MM.1S (cell line): Measurements from ENCODE around the gene SMOC1.

Experiments
- DNase-seq: peaks from one replicate; pipeline ENCODE4 v3.0.0-alpha.2; 2015
- H2AFZ ChIP-seq: fragments of 300-600 bp; sonication (generic); 2 replicates; pipeline ENCODE4 v1.6.0; 2016; ENCODE audit warnings: antibody characterized with exemption, low read length
- H3F3A ChIP-seq: fragments of 300-600 bp; sonication (generic); 2 replicates; pipeline ENCODE4 v1.6.1; 2016; ENCODE audit warnings: mild to moderate bottlenecking, antibody characterized with exemption, low read length, moderate library complexity, mixed read lengths; ENCODE audit not compliant: insufficient read depth
- H3K27ac ChIP-seq: fragments of 300-600 bp; sonication (generic); 2 replicates; pipeline ENCODE4 v1.5.1; 2016; ENCODE audit warnings: mild to moderate bottlenecking, low read length
- H3K27me3 ChIP-seq: fragments of 300-600 bp; sonication (generic); replicated peaks from 2 replicates; pipeline ENCODE4 v1.6.0; 2016; ENCODE audit warnings: low read length; ENCODE audit not compliant: insufficient read depth
- H3K36me3 ChIP-seq: fragments of 300-600 bp; sonication (generic); replicated peaks from 2 replicates; pipeline ENCODE4 v1.6.1; 2016; ENCODE audit warnings: mild to moderate bottlenecking, low read length, mixed read lengths; ENCODE audit not compliant: insufficient read depth
- H3K4me1 ChIP-seq: fragments of 300-600 bp; sonication (generic); 2 replicates; pipeline ENCODE4 v1.6.1; 2016; ENCODE audit warnings: low read length, mixed read lengths
- H3K4me2 ChIP-seq: fragments of 300-600 bp; sonication (generic); 2 replicates; pipeline ENCODE4 v1.6.0; 2016; ENCODE audit warnings: low read depth, low read length
- H3K4me3 ChIP-seq: fragments of 300-600 bp; sonication (generic); 2 replicates; pipeline ENCODE4 v1.5.1; 2016; ENCODE audit warnings: low read length, mixed read lengths
- H3K79me2 ChIP-seq: fragments of 300-600 bp; sonication (generic); 2 replicates; pipeline ENCODE4 v1.6.1; 2016; ENCODE audit warnings: mixed run types, low read length, mixed read lengths
- H3K9ac ChIP-seq: fragments of 300-600 bp; sonication (generic); 2 replicates; pipeline ENCODE4 v1.6.1; 2016; ENCODE audit warnings: low read length, mixed read lengths
- H3K9me2 ChIP-seq: fragments of 300-600 bp; sonication (generic); replicated peaks from 2 replicates; pipeline ENCODE4 v1.6.1; 2016; ENCODE audit warnings: mild to moderate bottlenecking, low read length, mixed read lengths; ENCODE audit not compliant: insufficient read depth
- H3K9me3 ChIP-seq: fragments of 300-600 bp; sonication (generic); replicated peaks from 2 replicates; pipeline ENCODE4 v1.6.1; 2016; ENCODE audit warnings: mild to moderate bottlenecking, low read length, mixed read lengths; ENCODE audit not compliant: insufficient read depth
- H4K20me1 ChIP-seq: fragments of 300-600 bp; sonication (generic); 2 replicates; pipeline ENCODE4 v1.6.1; 2016; ENCODE audit warnings: mild to moderate bottlenecking, low read length, moderate library complexity, mixed read lengths; ENCODE audit not compliant: insufficient read depth
- EZH2 ChIP-seq: fragments of 300-600 bp; sonication (generic); optimal IDR thresholded peaks from 2 replicates; pipeline ENCODE3; 2017; ENCODE audit warnings: low read depth, mild to moderate bottlenecking, antibody characterized with exemption, low read length, mixed read lengths
- EZH2phosphoT487 ChIP-seq: fragments of 300-600 bp; sonication (generic); IDR thresholded peaks from 2 replicates; pipeline ENCODE4 v1.6.1; 2018; ENCODE audit warnings: antibody characterized with exemption, low read length
- TF ChIP-seq, protein P1 (sequence below): fragments of 300-600 bp; sonication (generic); IDR thresholded peaks from 2 replicates; pipeline ENCODE4 v1.5.1; 2016; ENCODE audit warnings: antibody characterized with exemption, low read length, mixed read lengths

The SMOC1 gene

DNA sequence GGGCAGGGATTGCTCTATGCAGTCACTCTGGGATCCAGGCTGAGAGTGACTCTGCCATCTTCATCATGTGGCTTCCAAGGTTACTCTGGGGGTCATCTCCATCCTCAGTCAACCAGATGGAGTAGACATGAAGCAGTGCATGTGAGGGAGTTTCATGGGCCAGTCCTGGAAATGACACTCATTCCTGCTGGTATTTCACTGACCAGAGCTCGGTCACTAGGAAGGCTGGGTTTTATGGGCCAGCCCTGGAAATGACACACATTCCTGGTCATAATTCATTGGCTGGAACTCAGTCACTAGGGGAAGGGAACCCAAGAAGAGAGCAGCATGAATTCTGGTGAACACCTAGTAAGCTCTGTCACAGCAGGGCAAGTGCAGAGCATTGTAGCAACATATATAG is 144.7 kb downstream of the SMOC1 start:
- Histone ChIP-seq H3K27ac (no peak overlapping the region), H3K4me1 (peaks cover 8% of the 10 kb centered on the region), H3K4me3 (no peak overlapping the region), H3K79me2 (no peaks in the 10 kb centered on the region), H3K36me3 (no peaks in the 10 kb centered on the region), H3K9me3 (no peaks in the 10 kb centered on the region), H3F3A (no peaks in the 10 kb centered on the region), H4K20me1 (no peaks in the 10 kb centered on the region), H3K9me2 (no peaks in the 10 kb centered on the region), H3K4me2 (no peak overlapping the region), H2AFZ (no peak overlapping the region), H3K9ac (no peak overlapping the region), H3K27me3 (no peaks in the 10 kb centered on the region)
- DNase-seq: no peak
- TF ChIP-seq EZH2: no peak
- TF ChIP-seq EZH2phosphoT487: no peak
- TF ChIP-seq, protein P1, sequence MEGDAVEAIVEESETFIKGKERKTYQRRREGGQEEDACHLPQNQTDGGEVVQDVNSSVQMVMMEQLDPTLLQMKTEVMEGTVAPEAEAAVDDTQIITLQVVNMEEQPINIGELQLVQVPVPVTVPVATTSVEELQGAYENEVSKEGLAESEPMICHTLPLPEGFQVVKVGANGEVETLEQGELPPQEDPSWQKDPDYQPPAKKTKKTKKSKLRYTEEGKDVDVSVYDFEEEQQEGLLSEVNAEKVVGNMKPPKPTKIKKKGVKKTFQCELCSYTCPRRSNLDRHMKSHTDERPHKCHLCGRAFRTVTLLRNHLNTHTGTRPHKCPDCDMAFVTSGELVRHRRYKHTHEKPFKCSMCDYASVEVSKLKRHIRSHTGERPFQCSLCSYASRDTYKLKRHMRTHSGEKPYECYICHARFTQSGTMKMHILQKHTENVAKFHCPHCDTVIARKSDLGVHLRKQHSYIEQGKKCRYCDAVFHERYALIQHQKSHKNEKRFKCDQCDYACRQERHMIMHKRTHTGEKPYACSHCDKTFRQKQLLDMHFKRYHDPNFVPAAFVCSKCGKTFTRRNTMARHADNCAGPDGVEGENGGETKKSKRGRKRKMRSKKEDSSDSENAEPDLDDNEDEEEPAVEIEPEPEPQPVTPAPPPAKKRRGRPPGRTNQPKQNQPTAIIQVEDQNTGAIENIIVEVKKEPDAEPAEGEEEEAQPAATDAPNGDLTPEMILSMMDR: no peak

DNA sequence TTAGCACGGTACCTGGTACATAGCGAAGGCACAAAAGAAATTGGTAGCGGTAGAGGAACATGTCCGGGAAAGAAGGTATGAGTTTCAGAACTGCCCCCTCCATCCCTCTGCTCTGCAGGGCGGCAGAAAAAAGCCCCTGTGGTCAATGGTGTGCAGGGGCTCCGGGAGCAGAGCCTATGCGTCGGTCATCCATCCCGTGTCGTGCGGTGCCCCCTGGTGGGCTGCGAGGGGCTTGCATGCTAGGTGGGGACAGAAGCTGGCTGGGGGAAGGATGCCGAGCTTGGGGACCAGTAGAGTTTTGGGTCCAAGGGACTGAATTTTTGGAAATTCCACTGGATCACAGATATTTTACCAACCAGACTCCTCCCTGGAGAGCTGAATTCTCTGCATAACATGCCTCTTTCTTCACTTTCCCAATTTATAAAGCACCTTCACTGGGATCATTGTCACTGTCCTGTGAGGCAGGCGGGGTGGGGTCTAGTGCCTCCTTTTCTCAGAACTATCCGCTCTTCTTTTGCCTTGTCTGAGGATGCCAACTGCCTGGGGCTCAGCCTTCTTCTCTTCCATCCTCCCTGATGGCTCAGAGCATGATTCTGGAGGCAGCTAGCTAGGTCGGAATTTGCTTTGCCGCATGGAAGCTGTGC is 148.7 kb downstream of the SMOC1 start:
- DNase-seq: peak; percentile 18
- Histone ChIP-seq H2AFZ (no peak overlapping the region), H3K4me1 (no peaks in the 10 kb centered on the region), H3K9me2 (no peaks in the 10 kb centered on the region), H3K9me3 (no peaks in the 10 kb centered on the region), H3K36me3 (no peaks in the 10 kb centered on the region), H3K27ac (no peak overlapping the region), H4K20me1 (no peaks in the 10 kb centered on the region), H3K27me3 (no peaks in the 10 kb centered on the region), H3K9ac (no peak overlapping the region), H3K4me2 (no peak overlapping the region), H3K79me2 (no peaks in the 10 kb centered on the region), H3K4me3 (no peak overlapping the region), H3F3A (no peaks in the 10 kb centered on the region)
- TF ChIP-seq, protein P1: peak; percentile 64
- TF ChIP-seq EZH2: no peak

DNA sequence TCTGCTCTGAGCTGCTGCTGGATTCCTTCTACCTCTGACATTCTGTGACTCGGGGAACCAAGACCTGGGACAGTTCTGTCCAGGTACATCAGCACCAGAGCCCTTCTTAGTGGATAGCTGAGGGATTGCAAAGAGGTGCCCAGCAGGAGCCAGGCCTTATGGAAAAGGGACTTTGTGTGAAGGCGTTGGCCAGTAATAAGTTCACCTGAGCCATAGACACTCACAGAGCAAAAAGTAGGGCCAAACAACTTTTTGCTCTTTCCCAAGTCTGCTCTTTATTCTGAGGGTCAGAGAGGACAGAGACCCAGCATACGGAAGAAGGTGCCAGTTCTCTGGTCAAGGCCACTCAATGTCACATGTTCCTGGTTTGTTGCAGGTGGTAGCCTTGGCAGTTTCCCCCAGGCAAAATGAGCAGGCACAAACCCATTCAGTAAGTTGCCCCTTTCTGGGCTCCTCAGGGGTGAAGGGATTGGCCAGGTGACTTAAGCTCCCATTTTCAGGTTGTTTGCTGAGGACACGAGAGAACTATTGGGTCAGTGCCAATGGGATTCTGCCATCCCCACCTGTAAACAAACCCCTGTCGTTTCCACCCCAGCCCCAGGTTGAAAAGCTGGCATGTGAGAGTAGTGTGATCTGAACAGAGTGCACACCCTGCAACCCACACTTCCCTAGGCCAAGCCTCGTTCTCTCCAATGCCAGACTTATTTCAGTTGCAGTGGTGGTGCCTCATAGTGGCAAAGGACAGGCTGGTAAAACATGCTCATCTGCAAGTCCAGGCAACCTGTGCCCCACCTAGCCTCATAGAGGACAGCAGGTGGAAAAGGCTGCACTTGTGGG is 150.3 kb downstream of the SMOC1 start:
- Histone ChIP-seq H3K4me1 (no peaks in the 10 kb centered on the region), H3K36me3 (no peaks in the 10 kb centered on the region), H3K27ac (no peak overlapping the region), H3K27me3 (no peaks in the 10 kb centered on the region), H4K20me1 (no peaks in the 10 kb centered on the region), H2AFZ (no peak overlapping the region), H3K79me2 (no peaks in the 10 kb centered on the region), H3K9me2 (no peaks in the 10 kb centered on the region), H3K9me3 (no peaks in the 10 kb centered on the region), H3F3A (no peaks in the 10 kb centered on the region), H3K9ac (no peak overlapping the region), H3K4me2 (no peak overlapping the region), H3K4me3 (no peak overlapping the region)
- DNase-seq: no peak
- TF ChIP-seq, protein P1: no peak
